Measurements from ENCODE around the gene STARD3.

STARD3 gene

DNA sequence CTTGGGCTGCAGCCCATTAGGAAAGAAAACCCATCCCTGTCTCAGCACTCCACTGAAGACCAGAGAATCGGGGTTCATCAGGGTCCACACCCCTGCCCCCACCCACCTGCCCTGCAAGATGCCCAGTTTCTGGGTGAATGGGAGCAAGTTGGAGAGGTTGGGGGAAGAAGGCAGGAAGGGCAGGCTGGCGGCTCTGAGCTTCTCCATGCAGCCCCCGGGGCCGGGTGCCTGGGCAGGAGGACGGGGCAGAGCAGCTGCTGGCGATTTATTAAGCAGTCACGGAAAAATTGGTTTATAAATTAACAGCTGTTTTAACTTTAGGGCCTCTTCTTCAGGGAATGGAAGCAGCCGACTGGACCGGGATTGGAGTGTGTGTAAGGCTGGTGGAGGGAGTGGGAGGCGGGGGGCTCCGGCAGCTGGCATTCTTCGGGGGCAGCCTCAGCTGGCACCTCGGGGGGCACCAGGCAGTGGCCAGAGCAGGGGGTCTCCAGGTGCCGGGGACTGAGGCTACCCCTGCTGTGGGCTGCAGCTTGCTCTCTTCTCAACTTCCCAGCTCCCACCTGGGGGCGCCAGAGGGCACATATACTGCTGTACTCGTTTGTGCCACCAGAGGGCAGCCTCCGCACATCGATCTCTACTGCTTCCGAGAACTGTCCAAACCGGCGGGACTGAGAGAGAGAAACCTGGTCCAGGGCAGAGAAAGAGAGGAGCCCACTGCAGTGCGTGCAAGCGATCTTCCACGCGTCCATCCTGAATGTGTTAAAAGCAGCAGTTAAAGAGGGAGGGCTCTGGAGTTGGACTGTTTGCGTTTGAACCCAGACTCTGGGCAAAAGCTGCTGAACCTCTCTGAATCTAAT lies 15.2 kb upstream of the STARD3 start:
- peak; percentile 70 for DNase-seq

GRCh38 chr17:39622380-39623006 lies 14.5 kb upstream of the STARD3 start:
- no peak for DNase-seq

GRCh38 chr17:39623356-39623950 lies 13.5 kb upstream of the STARD3 start:
- DNase-seq = peak; percentile 64

- no peak for DNase-seq
Observed at GRCh38 chr17:39624313-39624712, 12.6 kb upstream of the STARD3 start.

DNA sequence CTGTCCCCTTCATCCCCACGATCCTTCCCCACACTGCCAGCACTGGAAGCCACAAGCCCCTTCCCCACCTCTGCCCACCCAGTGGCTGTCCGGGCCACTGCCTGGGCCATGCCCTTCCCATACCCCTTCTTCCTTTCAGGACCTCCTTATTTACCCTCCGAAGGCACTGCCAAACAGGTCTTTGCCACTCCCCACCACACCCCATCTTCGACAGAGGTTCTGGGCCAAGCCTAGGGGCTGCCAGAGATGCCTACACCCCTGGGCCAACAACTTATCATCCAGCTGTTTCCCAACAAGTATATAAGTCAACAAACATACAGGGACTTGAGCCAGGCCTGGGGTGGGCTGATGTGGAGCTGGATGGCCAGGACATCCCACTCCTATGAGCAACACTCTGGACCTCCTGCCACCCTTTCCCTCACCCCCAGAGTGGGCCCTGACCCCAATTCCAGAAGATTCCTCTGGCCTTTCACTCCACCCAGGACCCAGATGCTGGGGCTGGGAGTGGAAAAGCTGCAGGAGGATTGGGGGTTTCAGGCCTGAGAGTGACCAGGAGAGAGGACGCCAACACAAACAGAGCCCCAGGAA lies 11.7 kb upstream of the STARD3 start:
- DNase-seq = no peak

DNA sequence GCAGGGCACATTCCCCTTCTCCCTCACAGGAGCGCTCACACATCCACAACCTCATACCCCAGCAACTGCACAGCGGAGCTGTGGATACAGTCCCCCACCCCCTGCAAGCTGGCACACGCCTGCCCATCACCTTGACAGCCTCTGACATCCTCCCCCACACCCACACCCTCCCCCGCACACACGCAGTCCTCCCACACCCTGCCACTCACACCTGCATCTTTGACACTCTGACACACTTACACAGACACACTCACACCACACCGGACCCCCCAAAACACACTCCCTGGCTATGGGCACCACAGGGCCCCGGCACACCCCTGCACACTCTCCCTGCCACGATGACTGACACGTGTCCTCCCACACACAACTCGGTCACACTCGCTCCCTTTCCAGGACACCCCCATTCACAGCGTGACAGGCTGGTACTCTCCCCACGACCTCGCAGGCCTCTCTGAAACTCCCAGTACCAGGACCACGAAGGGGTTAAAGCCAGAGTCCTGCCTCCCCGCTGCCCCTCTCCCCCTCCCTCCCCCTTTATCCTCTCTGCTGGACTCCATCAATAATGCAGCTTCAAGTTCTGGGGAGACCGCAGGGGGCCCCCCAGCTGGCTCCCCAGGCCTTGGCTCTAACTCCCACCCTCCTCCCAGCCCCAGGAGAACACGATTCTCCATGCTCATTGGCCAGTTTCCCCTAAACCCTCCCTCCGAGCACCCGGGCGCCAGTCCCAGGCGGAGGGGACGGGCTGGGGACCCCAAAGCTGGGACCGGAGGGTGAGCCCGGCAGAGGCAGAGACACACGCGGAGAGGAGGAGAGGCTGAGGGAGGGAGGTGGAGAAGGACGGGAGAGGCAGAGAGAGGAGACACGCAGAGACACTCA lies 10.5 kb upstream of the STARD3 start, which contains the start of gene PPP1R1B:
PPP1R1B (plus strand) TSS at position 782 of the 876 bp plus-strand sequence. CDS start 441 bp downstream, outside the sequence.
- DNase-seq = no peak

GRCh38 chr17:39627047-39627711 lies 9.8 kb upstream of the STARD3 start:
- DNase-seq = no peak

- DNase-seq = no peak
Observed at GRCh38 chr17:39627712-39628516, 9.0 kb upstream of the STARD3 start.

- DNase-seq = no peak
Observed at GRCh38 chr17:39628655-39629493, 8.1 kb upstream of the STARD3 start.

GRCh38 chr17:39629494-39629880 lies 7.5 kb upstream of the STARD3 start:
- no peak for DNase-seq

DNA sequence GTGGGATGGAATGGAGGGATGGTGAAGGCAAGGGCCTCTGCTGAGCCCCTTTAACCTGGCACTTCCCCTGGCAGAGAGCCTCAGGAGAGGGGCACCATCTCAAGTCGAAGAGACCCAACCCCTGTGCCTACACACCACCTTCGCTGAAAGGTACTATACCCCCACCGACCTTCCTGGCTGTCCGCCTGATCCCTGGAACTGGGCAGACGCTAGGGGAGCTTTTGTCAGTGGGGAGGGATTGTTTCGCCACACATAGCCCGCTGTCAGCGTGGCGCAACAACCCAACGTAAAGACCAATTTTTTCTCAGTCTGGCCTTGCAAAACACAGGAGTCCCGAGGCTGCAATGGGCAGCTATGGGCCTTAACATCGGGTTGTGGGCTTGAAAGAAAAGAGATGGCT lies 7.0 kb upstream of the STARD3 start:
- DNase-seq = no peak

DNA sequence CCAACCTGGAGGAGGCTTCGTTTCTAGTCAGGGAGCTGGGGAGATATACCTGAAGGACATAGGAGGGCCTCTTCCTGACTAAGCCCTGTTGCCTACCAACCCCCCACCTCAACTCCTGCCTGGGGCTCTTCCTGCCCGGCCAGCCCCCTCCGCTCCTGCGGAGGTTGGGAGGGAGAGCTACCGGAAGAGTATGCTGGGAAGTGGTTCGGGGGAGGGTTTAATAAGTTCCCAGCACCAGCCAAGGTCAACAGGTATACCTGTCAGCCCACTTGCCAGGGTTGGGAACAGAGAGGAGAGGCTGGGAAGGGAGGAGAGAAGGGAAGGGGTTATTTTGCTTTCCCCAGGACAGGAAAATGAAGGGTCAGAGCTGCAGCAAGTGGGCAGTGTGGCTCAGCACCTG lies 5.5 kb upstream of the STARD3 start:
- no peak for DNase-seq

GRCh38 chr17:39632153-39632941 lies 4.6 kb upstream of the STARD3 start:
- DNase-seq = no peak

- no peak for DNase-seq
Observed at GRCh38 chr17:39633570-39634183, 3.3 kb upstream of the STARD3 start.

- DNase-seq = peak; percentile 41
Observed at GRCh38 chr17:39634384-39634871, 2.5 kb upstream of the STARD3 start.

GRCh38 chr17:39635614-39636176 lies 1.2 kb upstream of the STARD3 start:
- DNase-seq = no peak

- DNase-seq = no peak
Observed at GRCh38 chr17:39636587-39636926, 387 bp upstream of the STARD3 start.

DNA sequence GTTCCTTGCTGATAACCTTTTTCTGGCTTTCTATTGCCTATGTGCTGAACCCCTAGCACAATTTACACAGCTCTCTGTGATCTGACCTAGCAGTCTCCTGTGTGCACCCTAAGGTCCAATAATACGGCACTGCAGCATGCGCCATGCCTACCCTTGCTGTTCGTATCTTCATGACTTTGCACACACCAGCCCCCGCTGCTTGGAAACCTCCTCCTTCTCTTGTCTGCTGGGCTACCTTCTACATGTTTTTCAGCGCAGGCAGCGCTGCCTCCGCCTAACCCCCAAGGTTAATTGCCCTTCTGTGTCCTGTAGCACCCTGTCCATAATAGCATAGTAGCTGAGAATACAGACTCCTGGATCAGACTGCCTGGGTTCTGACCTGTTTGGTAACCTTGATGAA lies 1.4 kb downstream of the STARD3 start:
- DNase-seq = no peak
